B cell (primary cell): ENCODE measurements around the gene AAK1.

Source experiments
- CTCF ChIP-seq: fragments of 200-600 bp; IDR thresholded peaks from one replicate; pipeline ENCODE4 v1.8.0; 2022; ENCODE audit warnings: antibody characterized with exemption, mild to moderate bottlenecking
- EZH2 ChIP-seq: IDR thresholded peaks from 2 replicates; pipeline ENCODE4 v1.6.1; 2012; ENCODE audit warnings: borderline replicate concordance, low read depth, mild to moderate bottlenecking, moderate library complexity, low read length; ENCODE audit not compliant: insufficient read depth, poor library complexity, severe bottlenecking

- TF ChIP-seq CTCF (no peak), EZH2 (no peak)
Measured at GRCh38 chr2:69683170-69683971, 39.8 kb upstream of the AAK1 start.
